NCI-H2227 (cell line): ENCODE measurements around the gene KLK6.

Experiments used
- DNase-seq: peaks from one replicate; lab custom pipeline; 2025; ENCODE audit not compliant: unreplicated experiment; lab: John Stamatoyannopoulos, UW

The KLK6 gene

DNA sequence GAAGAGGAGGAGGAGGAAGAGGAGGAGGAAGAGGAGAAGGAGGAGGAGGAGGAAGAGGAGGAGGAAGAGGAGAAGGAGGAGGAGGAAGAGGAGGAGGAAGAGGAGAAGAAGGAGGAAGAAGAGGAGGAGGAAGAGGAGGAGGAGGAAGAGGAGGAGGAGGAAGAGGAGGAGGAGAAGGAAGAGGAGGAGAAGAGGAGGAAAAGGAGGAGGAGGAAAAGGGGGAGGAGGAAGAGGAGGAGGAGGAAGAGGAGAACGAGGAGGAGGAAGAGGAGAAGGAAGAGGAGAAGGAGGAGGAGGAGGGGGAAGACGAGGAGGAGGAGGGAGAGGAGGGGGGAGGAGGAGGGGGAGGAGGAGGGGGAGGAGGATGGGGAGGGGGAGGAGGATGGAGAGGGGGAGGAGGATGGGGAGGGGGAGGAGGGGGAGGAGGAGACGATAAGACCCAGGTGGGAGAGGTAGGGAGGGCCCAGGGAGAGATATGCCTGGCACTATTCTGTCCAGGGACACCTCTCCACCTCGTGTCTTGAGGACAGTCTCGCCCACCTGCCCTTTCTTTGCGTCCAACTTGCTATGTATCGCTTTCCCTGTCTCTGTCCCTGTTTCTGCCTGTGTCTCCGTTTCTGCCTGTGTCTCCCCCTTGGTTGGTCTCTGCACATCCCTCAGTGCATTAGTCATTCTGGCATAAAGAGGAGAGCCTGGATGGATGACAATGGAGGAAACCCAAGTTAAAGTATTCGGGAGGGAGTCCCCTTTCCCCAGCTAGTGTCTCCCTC, 9.5 kb downstream of the KLK6 start:
- DNase-seq, result no peak

GRCh38 chr19:50957587-50957986, 11.8 kb downstream of the KLK6 start:
- DNase-seq, result no peak

DNA sequence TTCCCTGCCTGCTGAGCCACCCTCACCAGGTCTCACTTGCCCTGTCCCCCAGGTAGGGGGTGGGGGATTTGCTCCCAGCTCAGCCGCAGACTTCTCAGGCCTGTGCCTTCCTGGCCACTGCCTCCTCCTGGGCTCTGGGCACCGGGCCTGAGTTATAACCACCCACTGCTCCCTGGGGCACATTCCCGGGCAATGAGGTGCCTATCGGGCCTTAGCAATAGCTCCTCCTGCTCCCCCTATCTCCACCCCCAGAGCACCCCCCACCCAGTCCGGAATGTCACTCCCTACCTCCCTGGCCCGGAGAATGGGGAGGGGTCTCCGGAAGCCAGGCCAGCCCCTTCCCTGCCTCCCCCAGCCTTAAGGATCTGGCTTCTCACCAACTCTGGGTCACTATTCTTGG, 16.5 kb downstream of the KLK6 start, which contains the start of gene KLK5:
TSS of gene KLK5 (minus strand) at position 129 of the 400 bp plus-strand sequence. CDS start 381 bp downstream, outside the sequence.
- DNase-seq, result no peak

DNA sequence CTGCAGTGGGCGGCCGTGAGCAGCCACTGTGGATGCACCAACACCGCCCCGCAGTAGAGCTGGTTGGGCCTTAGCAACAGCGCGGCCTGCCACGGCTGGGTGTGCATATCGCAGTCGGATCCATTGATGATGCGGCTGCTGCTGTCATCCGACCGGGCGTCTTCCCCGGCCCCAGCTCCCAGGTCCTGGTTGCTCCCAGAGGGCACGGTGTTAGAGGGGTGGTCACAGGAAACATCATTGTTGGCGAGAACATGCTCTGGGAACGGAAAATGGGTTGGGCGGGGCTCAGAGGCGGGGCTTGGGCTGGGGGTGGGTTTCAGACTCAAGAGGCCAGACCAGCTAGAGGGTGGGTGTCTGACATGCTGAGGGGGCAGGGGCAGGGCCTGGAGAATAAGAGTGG, 19.5 kb downstream of the KLK6 start:
- peak; percentile 31 for DNase-seq

DNA sequence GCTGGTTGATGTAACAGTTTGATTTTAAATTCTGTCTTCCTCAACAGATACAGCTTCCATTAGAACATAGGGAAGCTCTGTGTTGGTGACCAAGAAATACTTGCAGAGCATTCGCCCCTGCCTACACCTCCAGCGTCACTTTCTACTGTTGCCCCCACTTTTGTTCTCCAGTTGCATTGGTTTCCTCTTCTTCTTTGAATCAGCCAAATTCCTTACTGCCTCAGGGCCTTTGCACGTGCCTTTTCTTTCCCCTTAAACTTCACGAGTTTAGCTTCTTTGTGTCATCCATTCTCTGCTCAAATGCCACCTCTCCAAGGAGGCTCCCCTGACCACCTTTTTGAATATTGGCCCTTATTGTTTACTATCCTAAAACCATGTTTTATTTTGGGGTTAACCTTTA, 22.3 kb downstream of the KLK6 start:
- DNase-seq, result no peak

GRCh38 chr19:50944795-50945194, 24.6 kb downstream of the KLK6 start:
- no peak for DNase-seq

DNA sequence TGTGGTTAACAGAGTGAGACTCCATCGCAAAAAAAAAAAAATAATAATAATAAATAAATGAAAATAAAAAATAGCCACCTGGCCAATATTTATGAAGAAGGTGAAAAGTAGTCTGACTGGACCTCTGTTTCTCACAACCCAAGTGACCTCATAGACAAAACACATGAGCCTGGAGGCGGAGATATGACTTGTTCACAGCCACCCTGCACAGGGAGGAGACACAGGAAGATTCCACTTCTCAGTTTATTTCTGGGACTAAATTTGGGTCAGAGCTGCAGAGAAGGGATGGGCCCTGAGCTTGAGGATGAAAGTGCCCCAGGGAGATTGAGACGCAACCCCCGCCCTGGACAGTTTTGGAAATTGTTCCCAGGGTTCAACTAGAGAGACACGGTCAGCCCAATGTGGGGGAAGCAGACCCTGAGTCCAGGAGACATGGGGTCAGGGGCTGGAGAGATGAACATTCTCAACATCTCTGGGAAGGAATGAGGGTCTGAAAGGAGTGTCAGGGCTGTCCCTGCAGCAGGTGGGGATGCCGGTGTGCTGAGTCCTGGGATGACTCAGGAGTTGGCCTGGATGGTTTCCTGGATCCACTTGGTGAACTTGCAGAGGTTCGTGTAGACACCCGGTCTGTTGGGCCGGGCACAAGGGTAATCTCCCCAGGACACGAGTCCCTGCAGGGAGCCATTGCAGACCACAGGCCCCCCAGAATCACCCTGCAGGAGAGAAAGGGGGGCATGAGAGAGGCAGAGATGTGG, 26.1 kb downstream of the KLK6 start:
- DNase-seq, result no peak

DNA sequence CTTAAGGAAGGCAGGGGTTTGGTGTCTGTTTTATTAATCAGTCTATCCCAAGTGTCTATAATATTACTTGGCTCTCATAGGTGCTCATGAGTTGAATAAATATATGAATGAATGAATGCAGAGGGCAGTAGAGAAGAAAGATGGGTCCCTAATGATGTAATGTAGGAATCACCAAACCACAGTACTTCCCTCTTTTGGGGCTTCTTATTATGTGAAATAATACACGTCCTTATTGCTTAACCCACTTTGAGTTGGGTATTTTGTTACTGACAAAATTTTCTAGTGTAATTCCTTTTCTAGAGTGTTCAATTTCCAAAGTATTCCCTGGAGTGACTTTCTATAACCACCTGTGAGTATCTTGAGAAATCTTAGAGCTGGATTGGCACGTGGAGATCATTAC, 29.8 kb downstream of the KLK6 start:
- no peak for DNase-seq

DNA sequence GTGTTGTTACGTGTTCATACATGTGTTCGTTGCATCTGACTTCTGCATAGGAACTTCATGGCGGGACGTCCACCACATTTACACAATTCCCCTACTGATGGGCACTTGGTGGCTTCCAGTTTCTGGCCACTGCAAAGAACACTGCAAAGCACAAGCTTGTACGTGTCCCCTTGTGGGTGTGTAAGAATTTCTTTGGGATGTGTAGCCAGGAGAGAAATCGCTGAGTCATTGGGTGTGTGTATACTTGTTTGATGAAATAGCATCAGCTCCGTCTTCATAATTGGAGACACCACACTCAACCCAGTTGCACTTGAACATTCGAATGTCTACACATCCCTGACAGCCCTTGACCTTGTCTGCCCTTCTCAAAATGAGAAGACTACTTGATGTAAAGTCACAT, 35.8 kb downstream of the KLK6 start:
- DNase-seq, result no peak

DNA sequence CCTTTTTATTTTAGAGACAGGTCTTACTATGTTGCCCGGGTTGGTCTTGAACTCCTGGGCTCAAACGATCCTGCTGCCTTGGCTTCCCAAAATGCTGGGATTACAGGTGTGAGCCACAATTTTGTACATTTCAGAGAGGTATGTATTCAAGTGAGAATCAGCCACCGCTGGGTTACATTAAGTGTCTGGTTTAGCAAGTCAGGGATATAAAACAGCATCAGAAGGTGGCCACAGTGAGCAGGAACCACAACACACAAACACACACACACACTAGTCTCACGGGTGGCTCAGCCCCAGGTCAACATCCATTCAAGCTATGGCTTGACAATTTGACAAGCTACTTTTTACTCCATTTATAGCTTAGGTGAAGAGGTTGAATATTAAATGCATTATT, 36.7 kb downstream of the KLK6 start:
- DNase-seq, result no peak

DNA sequence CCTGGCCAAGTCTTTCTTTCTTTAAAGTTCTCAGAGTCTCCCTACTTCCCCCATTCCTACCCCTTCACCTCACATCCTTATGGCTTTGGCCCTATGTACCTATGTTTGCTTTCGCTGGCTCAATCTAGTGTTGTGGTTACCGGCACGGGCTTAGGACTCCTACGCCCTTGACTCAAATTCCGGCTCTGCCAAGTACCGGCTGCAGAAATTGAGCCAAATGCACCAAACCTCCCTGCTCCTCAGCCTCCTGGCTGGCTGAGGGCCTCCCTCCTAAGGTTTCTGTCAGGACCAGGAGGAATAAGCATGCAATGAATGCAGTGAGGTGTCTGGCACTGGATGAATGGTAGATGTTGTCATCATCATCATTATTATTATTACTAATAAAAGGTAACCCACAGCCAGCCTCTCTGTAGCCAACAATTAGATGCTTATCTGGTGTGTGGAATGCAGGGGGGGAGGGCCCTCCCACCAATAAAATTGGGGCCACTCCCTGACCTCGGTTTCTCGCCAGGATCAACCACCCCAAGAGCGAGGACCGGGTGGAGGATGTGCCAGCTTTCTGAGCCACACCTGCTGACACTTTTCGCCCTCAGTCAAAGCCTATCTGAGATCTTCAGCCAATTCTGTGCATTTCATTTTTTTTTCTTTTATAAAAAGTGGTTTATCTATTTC, 37.2 kb downstream of the KLK6 start:
- no peak for DNase-seq

DNA sequence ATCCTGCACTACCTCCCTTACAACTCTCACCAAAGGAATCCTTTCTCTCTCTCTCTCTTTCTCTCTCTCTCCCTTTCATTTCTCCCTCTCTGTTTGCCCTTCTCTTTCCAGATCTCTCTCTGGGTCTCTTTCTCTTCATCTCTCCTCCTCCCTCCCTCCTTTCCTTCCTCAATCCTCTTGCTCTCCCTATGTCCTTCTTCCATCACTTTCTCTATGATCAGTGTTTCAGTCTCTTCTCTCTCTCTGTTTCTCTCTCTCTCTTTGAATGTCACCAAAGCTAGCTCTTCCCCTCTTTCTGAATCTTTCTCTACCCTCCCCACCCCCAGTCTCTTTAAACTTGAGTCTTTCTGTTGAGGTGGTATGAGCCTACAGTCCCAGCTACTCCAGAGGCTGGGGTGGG, 38.4 kb downstream of the KLK6 start:
- DNase-seq, result no peak

DNA sequence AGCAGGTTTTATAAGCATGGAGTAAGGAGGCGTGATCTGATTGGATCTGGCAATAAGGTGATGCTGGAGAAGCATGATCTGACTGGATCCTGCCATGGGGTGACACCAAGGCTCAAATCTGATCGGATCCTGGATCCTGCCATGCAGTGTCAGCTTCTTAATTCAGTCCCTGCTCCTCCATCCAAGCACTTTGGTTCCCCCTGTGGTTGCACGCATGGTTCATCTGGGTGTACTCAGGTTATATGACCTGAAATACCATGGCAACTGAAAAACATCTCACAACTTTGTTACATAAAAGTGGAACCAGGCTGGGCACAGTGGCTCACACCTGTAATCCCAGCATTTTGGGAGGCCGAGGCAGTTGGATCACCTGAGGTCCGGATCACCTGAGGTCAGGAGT, 40.6 kb downstream of the KLK6 start:
- no peak for DNase-seq

- DNase-seq, result no peak
Measured at GRCh38 chr19:50926144-50926543, 43.2 kb downstream of the KLK6 start.

DNA sequence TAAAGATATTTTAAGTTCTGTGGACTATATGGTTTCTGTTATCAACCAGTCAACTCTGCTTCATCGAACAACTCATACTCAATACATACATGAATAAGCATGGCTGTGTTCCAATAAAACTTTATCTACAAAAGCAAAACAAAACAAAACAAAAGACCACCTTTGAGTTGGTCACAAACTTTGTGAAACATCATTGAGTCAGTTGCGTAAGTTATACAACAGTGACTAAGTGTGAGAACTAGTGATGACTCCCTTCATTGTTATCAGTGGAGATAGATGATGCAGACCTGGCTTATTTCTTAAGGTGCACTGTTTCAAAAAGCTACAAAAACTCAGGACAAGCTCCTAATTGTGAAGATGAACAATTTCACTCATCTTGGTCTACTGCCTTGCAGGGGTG, 43.7 kb downstream of the KLK6 start:
- no peak for DNase-seq

- no peak for DNase-seq
Measured at GRCh38 chr19:50924586-50924985, 44.8 kb downstream of the KLK6 start.

DNA sequence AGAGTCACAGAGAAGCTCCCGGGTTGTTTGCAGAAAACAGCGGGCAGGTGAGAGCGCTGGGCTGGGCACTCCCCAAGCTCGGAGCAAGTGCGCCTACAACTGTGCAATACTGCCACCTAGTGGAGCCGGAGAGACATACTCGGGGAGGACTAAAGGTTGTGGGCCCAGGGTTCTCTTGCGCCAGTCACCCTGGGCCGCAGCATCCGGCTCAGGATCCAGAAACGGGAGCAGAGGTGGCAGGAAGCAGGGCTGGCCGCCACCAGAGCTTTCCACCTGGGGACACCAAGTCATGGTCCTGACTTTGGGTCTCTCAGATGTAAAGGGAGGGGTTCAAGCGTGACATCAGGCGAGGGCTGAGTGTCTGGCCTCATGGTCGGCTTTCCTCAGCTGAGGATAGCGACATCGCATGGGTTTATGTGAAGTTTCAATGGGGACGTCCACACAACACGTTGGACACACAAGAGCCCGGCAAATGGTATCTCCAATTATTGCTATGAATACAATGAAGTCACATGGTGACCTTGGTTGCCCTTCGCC, 47.0 kb downstream of the KLK6 start:
- DNase-seq, result peak; percentile 88

- no peak for DNase-seq
Measured at GRCh38 chr19:50921426-50922316, 47.7 kb downstream of the KLK6 start.

GRCh38 chr19:50916069-50916468, 53.3 kb downstream of the KLK6 start:
- DNase-seq, result no peak
